ENCODE measurements around the gene SORT1. TPM values are rescaled to one million over a fixed set of nuclear protein-coding genes. Genes with fewer than 3 reads are reported as not detected.

SORT1 gene
- total and polyA plus RNA-seq, 2 of the 13 experiments (the other 11 are each of a cell fraction or from before 2014, with no cell fraction given) = 32.4 to 93.0 TPM

DNA sequence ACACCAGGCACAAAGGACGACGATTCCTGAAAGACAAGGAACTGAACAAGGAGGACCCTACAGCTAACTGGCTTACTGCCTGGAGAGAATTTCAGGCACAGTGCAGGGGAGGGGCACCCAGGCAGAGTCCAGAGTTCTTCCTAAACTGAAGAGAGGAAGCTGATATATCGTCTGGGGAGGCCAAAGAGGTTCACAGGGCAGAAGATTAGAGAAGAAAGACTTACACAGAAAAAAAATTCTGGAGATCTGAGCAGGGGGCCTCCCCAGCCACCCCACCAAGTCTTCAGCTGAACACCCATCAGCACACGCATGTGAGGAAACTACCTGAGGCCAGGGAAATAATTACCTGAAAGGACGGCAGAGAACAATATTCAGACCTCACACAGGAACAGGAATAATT, 24.6 kb downstream of the SORT1 start (continued):
- TF ChIP-seq, protein P1, sequence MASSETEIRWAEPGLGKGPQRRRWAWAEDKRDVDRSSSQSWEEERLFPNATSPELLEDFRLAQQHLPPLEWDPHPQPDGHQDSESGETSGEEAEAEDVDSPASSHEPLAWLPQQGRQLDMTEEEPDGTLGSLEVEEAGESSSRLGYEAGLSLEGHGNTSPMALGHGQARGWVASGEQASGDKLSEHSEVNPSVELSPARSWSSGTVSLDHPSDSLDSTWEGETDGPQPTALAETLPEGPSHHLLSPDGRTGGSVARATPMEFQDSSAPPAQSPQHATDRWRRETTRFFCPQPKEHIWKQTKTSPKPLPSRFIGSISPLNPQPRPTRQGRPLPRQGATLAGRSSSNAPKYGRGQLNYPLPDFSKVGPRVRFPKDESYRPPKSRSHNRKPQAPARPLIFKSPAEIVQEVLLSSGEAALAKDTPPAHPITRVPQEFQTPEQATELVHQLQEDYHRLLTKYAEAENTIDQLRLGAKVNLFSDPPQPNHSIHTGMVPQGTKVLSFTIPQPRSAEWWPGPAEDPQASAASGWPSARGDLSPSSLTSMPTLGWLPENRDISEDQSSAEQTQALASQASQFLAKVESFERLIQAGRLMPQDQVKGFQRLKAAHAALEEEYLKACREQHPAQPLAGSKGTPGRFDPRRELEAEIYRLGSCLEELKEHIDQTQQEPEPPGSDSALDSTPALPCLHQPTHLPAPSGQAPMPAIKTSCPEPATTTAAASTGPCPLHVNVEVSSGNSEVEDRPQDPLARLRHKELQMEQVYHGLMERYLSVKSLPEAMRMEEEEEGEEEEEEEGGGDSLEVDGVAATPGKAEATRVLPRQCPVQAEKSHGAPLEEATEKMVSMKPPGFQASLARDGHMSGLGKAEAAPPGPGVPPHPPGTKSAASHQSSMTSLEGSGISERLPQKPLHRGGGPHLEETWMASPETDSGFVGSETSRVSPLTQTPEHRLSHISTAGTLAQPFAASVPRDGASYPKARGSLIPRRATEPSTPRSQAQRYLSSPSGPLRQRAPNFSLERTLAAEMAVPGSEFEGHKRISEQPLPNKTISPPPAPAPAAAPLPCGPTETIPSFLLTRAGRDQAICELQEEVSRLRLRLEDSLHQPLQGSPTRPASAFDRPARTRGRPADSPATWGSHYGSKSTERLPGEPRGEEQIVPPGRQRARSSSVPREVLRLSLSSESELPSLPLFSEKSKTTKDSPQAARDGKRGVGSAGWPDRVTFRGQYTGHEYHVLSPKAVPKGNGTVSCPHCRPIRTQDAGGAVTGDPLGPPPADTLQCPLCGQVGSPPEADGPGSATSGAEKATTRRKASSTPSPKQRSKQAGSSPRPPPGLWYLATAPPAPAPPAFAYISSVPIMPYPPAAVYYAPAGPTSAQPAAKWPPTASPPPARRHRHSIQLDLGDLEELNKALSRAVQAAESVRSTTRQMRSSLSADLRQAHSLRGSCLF (CRISPR knock-in tag; IDR thresholded peaks at IDR 0.05; ENCODE audit: borderline replicate concordance) = no peak
- TF ChIP-seq, protein P2, sequence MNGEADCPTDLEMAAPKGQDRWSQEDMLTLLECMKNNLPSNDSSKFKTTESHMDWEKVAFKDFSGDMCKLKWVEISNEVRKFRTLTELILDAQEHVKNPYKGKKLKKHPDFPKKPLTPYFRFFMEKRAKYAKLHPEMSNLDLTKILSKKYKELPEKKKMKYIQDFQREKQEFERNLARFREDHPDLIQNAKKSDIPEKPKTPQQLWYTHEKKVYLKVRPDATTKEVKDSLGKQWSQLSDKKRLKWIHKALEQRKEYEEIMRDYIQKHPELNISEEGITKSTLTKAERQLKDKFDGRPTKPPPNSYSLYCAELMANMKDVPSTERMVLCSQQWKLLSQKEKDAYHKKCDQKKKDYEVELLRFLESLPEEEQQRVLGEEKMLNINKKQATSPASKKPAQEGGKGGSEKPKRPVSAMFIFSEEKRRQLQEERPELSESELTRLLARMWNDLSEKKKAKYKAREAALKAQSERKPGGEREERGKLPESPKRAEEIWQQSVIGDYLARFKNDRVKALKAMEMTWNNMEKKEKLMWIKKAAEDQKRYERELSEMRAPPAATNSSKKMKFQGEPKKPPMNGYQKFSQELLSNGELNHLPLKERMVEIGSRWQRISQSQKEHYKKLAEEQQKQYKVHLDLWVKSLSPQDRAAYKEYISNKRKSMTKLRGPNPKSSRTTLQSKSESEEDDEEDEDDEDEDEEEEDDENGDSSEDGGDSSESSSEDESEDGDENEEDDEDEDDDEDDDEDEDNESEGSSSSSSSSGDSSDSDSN (CRISPR knock-in tag; IDR thresholded peaks at IDR 0.05) = no peak
- no peak for TF ChIP-seq XBP1 (CRISPR knock-in tag; IDR thresholded peaks at IDR 0.05)
- TF ChIP-seq ZFP41 (CRISPR knock-in tag; IDR thresholded peaks at IDR 0.05; ENCODE audit: borderline replicate concordance) = no peak
- no peak for TF ChIP-seq FOSL2 (CRISPR knock-in tag; IDR thresholded peaks at IDR 0.05)
- no peak for TF ChIP-seq U2AF1 (optimal IDR thresholded peaks at IDR 0.05; ENCODE audit: low read depth, low read length)
- TF ChIP-seq ZNF747 (CRISPR knock-in tag; IDR thresholded peaks at IDR 0.05; ENCODE audit: borderline replicate concordance) = no peak
- TF ChIP-seq ZNF775 (CRISPR knock-in tag; IDR thresholded peaks at IDR 0.05; ENCODE audit: borderline replicate concordance) = no peak
- no peak for TF ChIP-seq ZNF232 (CRISPR knock-in tag; IDR thresholded peaks at IDR 0.05; ENCODE audit: borderline replicate concordance)
- peak; percentile 82 for TF ChIP-seq HNF4A (CRISPR knock-in tag; IDR thresholded peaks at IDR 0.05)
- TF ChIP-seq PHF21A (CRISPR knock-in tag; IDR thresholded peaks at IDR 0.05) = 0 out of 2 replicates have a peak, but pooled peaks have one; percentile 40
- TF ChIP-seq HOXA3 (CRISPR knock-in tag; IDR thresholded peaks at IDR 0.05) = no peak
- no peak for TF ChIP-seq ZNF333 (CRISPR knock-in tag; IDR thresholded peaks at IDR 0.05; ENCODE audit: borderline replicate concordance)
- TF ChIP-seq KLF16 (CRISPR knock-in tag; IDR thresholded peaks at IDR 0.05) = no peak
- TF ChIP-seq ELF3 (CRISPR knock-in tag; IDR thresholded peaks at IDR 0.05) = peak; percentile 22; the same call in 1 of the 2 replicates
- no peak for TF ChIP-seq POLR2G (IDR thresholded peaks at IDR 0.05; ENCODE audit: low read depth, low read length)
- TF ChIP-seq ZNF761 (CRISPR knock-in tag; conservative IDR thresholded peaks at IDR 0.05) = no peak
- no peak for TF ChIP-seq ZNF616 (CRISPR knock-in tag; IDR thresholded peaks at IDR 0.05; ENCODE audit: low read depth)
- TF ChIP-seq, protein P3, sequence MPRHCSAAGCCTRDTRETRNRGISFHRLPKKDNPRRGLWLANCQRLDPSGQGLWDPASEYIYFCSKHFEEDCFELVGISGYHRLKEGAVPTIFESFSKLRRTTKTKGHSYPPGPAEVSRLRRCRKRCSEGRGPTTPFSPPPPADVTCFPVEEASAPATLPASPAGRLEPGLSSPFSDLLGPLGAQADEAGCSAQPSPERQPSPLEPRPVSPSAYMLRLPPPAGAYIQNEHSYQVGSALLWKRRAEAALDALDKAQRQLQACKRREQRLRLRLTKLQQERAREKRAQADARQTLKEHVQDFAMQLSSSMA (CRISPR knock-in tag; IDR thresholded peaks at IDR 0.05) = no peak
- TF ChIP-seq, protein P4, sequence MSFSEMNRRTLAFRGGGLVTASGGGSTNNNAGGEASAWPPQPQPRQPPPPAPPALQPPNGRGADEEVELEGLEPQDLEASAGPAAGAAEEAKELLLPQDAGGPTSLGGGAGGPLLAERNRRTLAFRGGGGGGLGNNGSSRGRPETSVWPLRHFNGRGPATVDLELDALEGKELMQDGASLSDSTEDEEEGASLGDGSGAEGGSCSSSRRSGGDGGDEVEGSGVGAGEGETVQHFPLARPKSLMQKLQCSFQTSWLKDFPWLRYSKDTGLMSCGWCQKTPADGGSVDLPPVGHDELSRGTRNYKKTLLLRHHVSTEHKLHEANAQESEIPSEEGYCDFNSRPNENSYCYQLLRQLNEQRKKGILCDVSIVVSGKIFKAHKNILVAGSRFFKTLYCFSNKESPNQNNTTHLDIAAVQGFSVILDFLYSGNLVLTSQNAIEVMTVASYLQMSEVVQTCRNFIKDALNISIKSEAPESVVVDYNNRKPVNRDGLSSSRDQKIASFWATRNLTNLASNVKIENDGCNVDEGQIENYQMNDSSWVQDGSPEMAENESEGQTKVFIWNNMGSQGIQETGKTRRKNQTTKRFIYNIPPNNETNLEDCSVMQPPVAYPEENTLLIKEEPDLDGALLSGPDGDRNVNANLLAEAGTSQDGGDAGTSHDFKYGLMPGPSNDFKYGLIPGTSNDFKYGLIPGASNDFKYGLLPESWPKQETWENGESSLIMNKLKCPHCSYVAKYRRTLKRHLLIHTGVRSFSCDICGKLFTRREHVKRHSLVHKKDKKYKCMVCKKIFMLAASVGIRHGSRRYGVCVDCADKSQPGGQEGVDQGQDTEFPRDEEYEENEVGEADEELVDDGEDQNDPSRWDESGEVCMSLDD (CRISPR knock-in tag; IDR thresholded peaks at IDR 0.05; ENCODE audit: borderline replicate concordance) = no peak
